ENCODE results near the gene TRMT44.

Gene TRMT44

GRCh38 chr4:8409264-8410065 is 31.1 kb upstream of the TRMT44 start:
- Histone ChIP-seq H3K27ac (no peak overlapping the region), H3K9ac (no peak overlapping the region), H3K4me2 (peak overlapping the region; percentile 72 to 91 (median 77)), H3K36me3 (peaks cover 24 to 59% (median 43%) of the 10 kb centered on the region in 11 experiments), H3K4me1 (peaks cover 29 to 58% (median 53%) of the 10 kb centered on the region in 10 experiments), H3K4me3 (no peak overlapping the region), H3K9me3 (replicated peaks in 1 of 11) (peaks cover 7 to 19% (median 16%) of the 10 kb centered on the region in 11 experiments; a peak in 20 of 22 replicates), H4K20me1 (peaks cover 0 to 60% (median 20%) of the 10 kb centered on the region in 11 experiments; a peak in 13 of 22 replicates), H3K27me3 (no peaks in the 10 kb centered on the region)
- no peak for TF ChIP-seq Cebpa-rat (IDR thresholded peaks at IDR 0.05)

DNA sequence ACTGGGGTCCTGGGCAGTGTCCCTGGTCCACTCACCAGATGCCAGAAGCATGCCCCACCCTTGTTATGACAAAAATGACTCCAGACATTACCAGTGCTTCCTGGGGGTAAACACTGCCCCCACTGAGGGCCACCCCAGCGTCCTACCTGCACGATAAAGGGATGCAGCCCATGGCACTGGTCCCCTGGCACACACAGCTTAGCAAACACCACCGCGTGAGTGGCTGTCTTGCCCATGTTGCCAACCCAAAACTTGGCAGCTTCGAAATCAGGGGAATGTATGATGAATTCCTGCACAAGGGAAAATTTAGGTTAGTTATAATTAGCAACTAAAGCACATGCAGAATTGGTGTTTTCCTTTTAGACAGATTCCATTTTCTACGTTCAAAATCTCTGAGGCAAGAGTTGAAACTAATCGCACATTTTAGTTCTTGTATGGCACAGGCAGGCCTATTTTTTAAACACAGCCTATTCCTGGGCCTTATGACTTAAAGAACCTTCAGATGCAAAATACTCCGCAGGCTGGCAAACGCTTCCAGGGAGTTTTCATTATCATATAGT is 30.4 kb upstream of the TRMT44 start:
- H3K9ac ChIP-seq = no peak overlapping the region
- TF ChIP-seq Cebpa-rat (IDR thresholded peaks at IDR 0.05) = no peak
- H3K27me3 ChIP-seq = no peaks in the 10 kb centered on the region
- H3K4me2 ChIP-seq = peak overlapping the region; percentile 72 to 91 (median 77)
- H3K9me3 ChIP-seq (replicated peaks in 1 of 11) = peaks cover 7 to 18% (median 16%) of the 10 kb centered on the region in 11 experiments; a peak in 20 of 22 replicates
- H3K4me3 ChIP-seq = no peak overlapping the region
- H3K27ac ChIP-seq = no peak overlapping the region
- H3K36me3 ChIP-seq = peaks cover 28 to 59% (median 44%) of the 10 kb centered on the region in 11 experiments
- peaks cover 29 to 51% (median 47%) of the 10 kb centered on the region in 10 experiments for H3K4me1 ChIP-seq
- H4K20me1 ChIP-seq = peaks cover 0 to 56% (median 20%) of the 10 kb centered on the region in 11 experiments; a peak in 14 of 22 replicates

GRCh38 chr4:8410641-8411271 is 29.8 kb upstream of the TRMT44 start:
- H3K4me2 ChIP-seq = peak overlapping the region; percentile 72 to 91 (median 77)
- H4K20me1 ChIP-seq = peaks cover 0 to 59% (median 20%) of the 10 kb centered on the region in 11 experiments; a peak in 14 of 22 replicates
- H3K9me3 ChIP-seq (replicated peaks in 1 of 11) = peaks cover 7 to 13% (median 12%) of the 10 kb centered on the region in 11 experiments; a peak in 20 of 22 replicates
- peak overlapping the region in 8 of 11 experiments; percentile 9 to 68 (median 44); a peak in 12 of 22 replicates for H3K27ac ChIP-seq
- H3K9ac ChIP-seq = peak overlapping the region in 7 of 11 experiments; percentile 5 to 65 (median 55); a peak in 13 of 22 replicates
- H3K4me3 ChIP-seq = peak overlapping the region in 4 of 10 experiments; percentile 3 to 41 (median 12); a peak in 5 of 20 replicates
- H3K4me1 ChIP-seq = peaks cover 29 to 45% (median 43%) of the 10 kb centered on the region in 10 experiments
- H3K36me3 ChIP-seq = peaks cover 28 to 59% (median 44%) of the 10 kb centered on the region in 11 experiments
- H3K27me3 ChIP-seq = no peaks in the 10 kb centered on the region
- TF ChIP-seq Cebpa-rat (IDR thresholded peaks at IDR 0.05) = no peak

- Histone ChIP-seq H3K4me1 (peaks cover 29 to 45% (median 43%) of the 10 kb centered on the region in 10 experiments), H4K20me1 (peaks cover 0 to 66% (median 20%) of the 10 kb centered on the region in 11 experiments; a peak in 15 of 22 replicates), H3K4me2 (peak overlapping the region; percentile 72 to 91 (median 77)), H3K9ac (peak overlapping the region in 8 of 11 experiments; percentile 4 to 65 (median 51); a peak in 14 of 22 replicates), H3K4me3 (peak overlapping the region in 4 of 10 experiments; percentile 3 to 41 (median 12); a peak in 4 of 20 replicates), H3K27ac (peak overlapping the region in 8 of 11 experiments; percentile 9 to 68 (median 44); a peak in 11 of 22 replicates), H3K9me3 (replicated peaks in 1 of 11) (peaks cover 3 to 4% (median 4%) of the 10 kb centered on the region in 11 experiments; a peak in 18 of 22 replicates), H3K36me3 (peaks cover 29 to 59% (median 42%) of the 10 kb centered on the region in 11 experiments), H3K27me3 (no peaks in the 10 kb centered on the region)
- no peak for TF ChIP-seq Cebpa-rat (IDR thresholded peaks at IDR 0.05)
These were observed 29.0 kb upstream of the TRMT44 start for GRCh38 chr4:8411351-8412180.

- Histone ChIP-seq H3K4me1 (peaks cover 33 to 48% (median 43%) of the 10 kb centered on the region in 10 experiments), H3K36me3 (peaks cover 28 to 62% (median 38%) of the 10 kb centered on the region in 11 experiments), H3K27me3 (no peaks in the 10 kb centered on the region), H3K4me2 (peak overlapping the region; percentile 72 to 91 (median 77); a peak in 19 of 22 replicates), H3K9me3 (replicated peaks in 1 of 11) (no peaks in the 10 kb centered on the region), H3K27ac (no peak overlapping the region), H3K9ac (peak overlapping the region in 1 of 11 experiments; percentile 65; a peak in 1 of 22 replicates), H3K4me3 (no peak overlapping the region), H4K20me1 (peaks cover 0 to 73% (median 27%) of the 10 kb centered on the region in 11 experiments; a peak in 15 of 22 replicates)
- no peak for TF ChIP-seq Cebpa-rat (IDR thresholded peaks at IDR 0.05)
These were observed 28.3 kb upstream of the TRMT44 start for GRCh38 chr4:8412288-8412687.

DNA sequence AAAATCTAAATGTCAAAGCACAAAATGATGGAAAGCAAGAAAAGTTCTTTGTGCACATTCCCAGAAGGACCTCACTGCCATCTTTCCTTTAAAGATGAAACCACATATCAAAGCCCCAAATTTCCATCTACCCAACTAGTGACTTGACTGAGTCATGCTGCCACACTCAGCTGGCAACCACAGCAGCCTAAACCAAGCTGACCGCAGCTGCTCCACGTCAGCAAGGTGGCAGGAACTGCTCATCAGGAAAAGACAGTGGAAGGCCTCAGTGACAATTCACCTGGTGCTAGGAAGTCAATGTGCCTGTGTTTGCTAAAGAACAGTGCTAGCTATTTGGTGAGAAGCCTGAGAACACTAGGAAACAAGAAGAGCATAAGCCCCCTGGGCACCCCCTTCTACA is 26.2 kb upstream of the TRMT44 start:
- no peak overlapping the region for H3K4me3 ChIP-seq
- no peaks in the 10 kb centered on the region for H3K9me3 ChIP-seq (replicated peaks in 1 of 11)
- peaks cover 0 to 75% (median 29%) of the 10 kb centered on the region in 11 experiments; a peak in 16 of 22 replicates for H4K20me1 ChIP-seq
- no peak for TF ChIP-seq Cebpa-rat (IDR thresholded peaks at IDR 0.05)
- peaks cover 24 to 51% (median 35%) of the 10 kb centered on the region in 11 experiments for H3K36me3 ChIP-seq
- peaks cover 36 to 48% (median 38%) of the 10 kb centered on the region in 10 experiments for H3K4me1 ChIP-seq
- no peak overlapping the region for H3K4me2 ChIP-seq
- no peaks in the 10 kb centered on the region for H3K27me3 ChIP-seq
- H3K9ac ChIP-seq = no peak overlapping the region
- H3K27ac ChIP-seq = no peak overlapping the region

GRCh38 chr4:8417071-8417614 is 23.4 kb upstream of the TRMT44 start:
- H3K9me3 ChIP-seq (replicated peaks in 1 of 11) = no peaks in the 10 kb centered on the region
- no peaks in the 10 kb centered on the region for H3K27me3 ChIP-seq
- H3K36me3 ChIP-seq = peaks cover 24 to 66% (median 35%) of the 10 kb centered on the region in 11 experiments
- H3K9ac ChIP-seq = 0 out of 22 replicates have a peak overlapping the region, but pooled peaks of 1 of the 11 experiments have one; percentile 3
- no peak for TF ChIP-seq Cebpa-rat (IDR thresholded peaks at IDR 0.05)
- peaks cover 10 to 26% (median 11%) of the 10 kb centered on the region in 10 experiments; a peak in 19 of 20 replicates for H3K4me1 ChIP-seq
- H3K4me2 ChIP-seq = peak overlapping the region in 1 of 11 experiments; percentile 38; a peak in 2 of 22 replicates
- no peak overlapping the region for H3K4me3 ChIP-seq
- H3K27ac ChIP-seq = no peak overlapping the region
- peaks cover 0 to 75% (median 24%) of the 10 kb centered on the region in 11 experiments; a peak in 16 of 22 replicates for H4K20me1 ChIP-seq

Measured in BLaER1 treated with 17β-estradiol and CSF1 and Interleukin-3, amounts not matched to agents 10 nM and 100 nM (cell line).